GM19463 (cell line): ENCODE measurements around the gene CCDC82.

Experiments
- ATAC-seq: cut with Tn5 transposase; IDR thresholded peaks from one replicate; pipeline ENCODE4 v1.9.1; 2021; ENCODE audit warnings: mild to moderate bottlenecking, moderate library complexity; ENCODE audit not compliant: unreplicated experiment

CCDC82 gene

GRCh38 chr11:96365493-96365892 is 24.2 kb downstream of the CCDC82 start:
- no peak for ATAC-seq

DNA sequence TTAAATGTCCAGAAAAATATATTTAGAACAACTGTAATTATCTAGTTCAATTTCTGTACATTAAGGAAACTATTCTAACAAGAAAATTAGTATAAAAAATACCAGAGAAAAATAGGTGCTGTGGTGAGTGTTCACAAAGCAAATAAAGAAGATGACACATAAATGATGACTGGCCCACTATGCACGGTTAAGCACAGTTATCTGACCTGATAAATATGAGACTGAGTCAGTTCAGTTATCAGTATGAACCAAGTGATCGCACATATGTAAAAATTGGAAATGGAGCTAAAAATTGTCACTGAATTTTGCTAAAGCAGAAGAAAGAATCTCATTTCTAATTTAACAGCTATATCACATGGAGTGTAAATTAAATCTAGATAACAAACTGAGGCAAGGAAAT is 27.9 kb downstream of the CCDC82 start:
- ATAC-seq, result no peak

DNA sequence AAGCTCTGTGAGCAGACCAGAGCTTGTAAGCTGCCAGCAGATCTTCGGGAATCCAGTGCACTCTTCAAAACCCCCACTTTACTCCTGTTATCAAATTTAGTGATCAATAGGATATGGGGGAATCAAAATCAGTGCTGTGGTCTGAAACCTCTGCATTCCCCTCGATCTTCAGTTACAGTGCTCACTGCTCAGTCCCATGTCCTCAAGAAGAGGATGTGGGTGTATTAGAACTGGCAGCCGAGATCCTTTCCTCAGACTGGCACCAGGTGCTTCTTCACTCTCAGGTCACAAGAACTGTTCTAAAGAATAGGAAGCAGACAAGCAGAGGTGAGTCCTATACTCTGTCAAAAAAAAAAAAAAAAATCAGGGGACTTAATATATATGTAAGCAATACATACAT is 31.4 kb downstream of the CCDC82 start:
- ATAC-seq, result no peak

DNA sequence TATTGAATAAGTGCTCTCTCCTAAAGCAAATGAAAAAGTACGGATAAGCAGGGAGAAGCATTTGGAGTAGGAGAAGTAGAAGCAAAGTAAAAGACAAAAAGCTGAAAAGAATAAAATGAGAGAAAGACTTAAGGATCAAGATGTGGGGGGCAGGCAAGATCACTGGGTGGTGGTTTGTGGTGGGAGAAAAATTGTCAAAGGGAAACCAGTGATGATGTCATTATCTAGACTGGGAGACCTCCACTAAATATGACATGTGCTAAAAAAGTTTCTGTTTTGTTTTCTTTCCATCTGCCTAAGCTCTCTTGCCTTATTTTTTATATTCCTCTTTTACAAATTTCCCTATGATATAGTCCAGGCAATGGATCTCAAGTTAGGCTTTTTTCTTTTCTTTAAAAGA is 31.9 kb downstream of the CCDC82 start:
- ATAC-seq, result peak; percentile 76

- no peak for ATAC-seq
Measured at GRCh38 chr11:96356848-96357247, 32.9 kb downstream of the CCDC82 start.

GRCh38 chr11:96342961-96343711 is 46.6 kb downstream of the CCDC82 start, which contains the start of gene MAML2:
Gene MAML2, minus strand, starts transcription at chr11:96343195. Its CDS starts 1,300 bp downstream, at chr11:96341895.
- peak; percentile 69 for ATAC-seq

DNA sequence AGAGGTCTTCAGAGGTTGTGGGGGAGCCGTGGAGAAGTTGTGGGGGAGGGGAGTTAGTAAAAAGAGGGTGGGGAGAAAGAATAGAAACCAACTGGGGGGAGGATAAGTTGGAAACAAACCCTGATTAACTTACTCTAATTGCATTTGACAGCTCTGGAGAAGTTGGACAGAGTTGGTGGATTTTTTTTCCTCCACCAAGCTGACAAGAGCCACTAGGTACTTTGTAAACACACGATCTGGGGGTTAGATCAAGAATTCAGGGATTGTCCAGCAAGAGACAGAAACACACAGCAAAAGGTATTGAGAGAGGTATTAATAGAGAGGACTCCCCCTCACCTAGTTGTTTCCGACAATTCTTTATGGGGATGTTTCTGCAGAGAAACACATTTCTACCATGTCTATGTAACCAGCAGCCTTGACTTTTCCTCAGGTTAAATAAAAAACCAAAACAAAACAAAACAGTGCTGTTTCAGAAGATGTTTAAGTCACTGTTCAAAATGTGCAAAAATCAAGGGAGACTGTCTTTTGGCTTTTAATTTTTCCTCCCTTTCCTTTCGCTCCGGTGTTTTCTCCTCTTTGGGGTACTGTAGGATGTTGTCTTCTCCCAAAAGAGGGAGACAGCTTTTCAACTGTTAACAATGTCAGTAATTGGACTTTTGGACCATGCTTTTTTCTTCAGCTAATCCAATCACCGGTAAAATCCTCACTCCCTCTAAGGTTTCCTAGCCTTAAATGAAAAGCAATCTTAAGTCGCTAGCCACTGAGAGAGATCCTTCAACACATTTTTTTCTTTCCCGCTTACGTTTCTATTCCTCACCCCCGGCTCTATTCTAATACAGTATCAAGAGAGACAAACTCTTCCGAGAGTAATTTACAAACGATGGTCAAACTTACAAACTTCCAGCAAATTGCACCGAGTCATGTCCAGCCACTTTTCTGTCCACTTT is 47.4 kb downstream of the CCDC82 start:
- no peak for ATAC-seq

- peak; percentile 28 for ATAC-seq
Measured at GRCh38 chr11:96341211-96342013, 48.3 kb downstream of the CCDC82 start.

GRCh38 chr11:96340555-96340885 is 49.2 kb downstream of the CCDC82 start:
- ATAC-seq, result no peak

DNA sequence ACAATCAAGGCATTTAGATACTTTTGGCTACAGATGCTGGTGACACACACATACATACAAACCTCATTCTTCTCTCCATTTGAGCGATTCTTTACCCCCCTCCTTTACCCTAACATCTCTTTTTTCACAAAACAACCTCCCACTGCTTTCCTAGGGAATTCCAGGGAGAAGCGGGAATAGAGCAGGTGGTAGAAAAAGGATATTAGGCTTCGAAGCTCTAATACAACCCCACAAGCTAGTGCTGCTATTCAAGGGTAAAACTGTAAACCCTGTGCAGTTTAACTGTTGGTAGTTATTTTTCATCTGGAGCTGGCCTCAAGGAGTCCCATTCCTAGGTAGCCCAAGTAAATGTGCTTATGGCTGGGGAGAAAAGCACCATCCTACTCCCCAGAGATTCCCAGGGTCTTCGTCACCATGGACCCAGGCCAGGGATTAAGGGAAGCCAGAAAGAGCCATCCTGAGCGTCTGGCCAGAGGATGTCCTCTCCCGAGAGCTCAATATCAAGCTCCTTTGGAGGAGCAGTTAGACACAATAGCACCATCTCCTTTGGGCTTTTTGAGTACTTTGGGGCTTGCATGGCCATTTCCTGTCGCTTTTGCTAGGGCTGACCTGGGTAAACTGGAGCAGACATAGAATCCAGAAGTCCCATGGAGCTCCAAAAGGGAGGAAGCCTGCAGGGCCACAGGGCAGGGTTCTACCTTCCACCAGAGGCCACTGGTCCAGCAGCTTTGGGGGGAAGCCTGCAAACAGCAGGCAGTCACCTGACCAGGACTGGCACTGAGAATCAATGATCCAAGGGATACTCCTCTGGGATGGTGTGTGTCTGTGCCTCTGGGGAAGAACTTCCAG is 49.8 kb downstream of the CCDC82 start:
- ATAC-seq, result no peak

DNA sequence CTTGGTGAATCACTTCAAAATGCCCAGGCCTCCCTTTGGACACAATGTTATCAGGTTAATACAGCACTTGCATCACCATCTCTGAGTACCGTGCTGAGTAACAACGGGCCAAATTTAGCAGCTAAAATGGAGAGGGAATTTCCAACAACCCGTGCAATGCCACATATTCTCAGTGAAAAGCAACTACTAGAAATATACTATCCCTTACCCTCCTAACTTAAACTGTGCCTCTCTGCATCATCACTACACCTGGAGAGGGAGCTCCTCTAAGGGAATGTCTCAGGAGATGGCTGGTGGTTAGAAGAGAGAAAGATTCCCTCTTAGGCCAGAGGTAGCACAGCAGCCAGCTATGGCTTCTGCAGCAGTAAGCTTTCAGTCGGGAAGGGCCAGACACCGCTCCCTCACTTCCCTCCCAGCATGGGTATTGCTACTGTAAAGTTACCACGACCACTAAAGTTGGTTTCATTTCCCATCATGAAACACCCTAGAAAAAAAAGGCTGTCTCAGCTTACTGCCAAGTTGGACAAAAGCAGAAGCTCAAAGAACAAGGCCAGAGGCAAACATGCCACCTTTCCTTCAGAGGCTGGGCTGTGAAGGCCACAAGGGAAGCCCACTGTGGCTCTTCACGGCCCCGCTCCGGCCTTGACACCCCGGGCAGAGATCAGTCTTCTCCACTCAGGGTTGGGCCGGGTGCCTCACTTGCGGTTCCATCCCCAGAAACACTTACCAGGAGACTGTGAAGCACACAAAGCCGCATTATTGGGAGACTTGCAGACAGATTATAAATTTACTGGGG is 50.6 kb downstream of the CCDC82 start:
- peak; percentile 40 for ATAC-seq

- ATAC-seq, result peak; percentile 33
Measured at GRCh38 chr11:96337541-96338431, 51.9 kb downstream of the CCDC82 start.

DNA sequence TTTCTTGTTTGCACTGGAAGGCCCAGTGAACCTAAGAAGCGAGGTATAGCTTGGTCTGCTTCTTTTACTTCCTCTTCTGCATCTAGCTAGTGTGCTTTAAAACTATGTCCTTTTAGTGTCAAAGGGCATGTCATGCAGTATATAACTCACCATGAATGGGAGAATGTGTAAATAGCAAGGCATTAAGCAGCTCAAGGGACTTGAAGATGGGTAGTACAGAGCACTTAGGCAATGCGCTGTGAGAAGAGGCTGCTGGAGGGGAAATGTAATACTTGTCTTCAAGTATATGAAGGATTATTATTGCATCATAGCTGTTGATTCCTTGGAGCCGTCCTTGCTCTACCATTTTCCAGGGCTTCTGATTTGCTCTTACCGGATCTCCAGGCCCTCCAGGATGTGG is 54.3 kb downstream of the CCDC82 start:
- no peak for ATAC-seq

DNA sequence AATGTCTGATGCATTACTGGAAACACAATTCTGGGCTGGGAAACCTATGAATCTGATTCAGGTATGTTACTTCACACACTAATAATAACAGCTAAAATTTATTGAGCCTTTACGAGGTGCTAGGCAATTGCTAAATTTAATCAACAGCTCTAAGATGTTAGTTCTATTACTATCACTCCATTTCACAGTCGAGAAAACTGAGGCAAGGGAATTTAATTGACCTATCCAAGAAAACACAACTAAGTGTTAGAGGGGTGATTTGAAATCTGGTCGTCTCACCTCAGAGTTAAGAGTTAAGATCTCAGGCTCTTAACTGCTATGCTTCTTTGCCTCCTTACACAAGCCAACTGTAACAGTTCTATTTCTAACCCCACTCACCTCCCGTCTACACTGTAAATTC is 55.5 kb downstream of the CCDC82 start:
- ATAC-seq, result no peak

- no peak for ATAC-seq
Measured at GRCh38 chr11:96333191-96333719, 56.5 kb downstream of the CCDC82 start.

GRCh38 chr11:96332126-96332771 is 57.5 kb downstream of the CCDC82 start:
- no peak for ATAC-seq

GRCh38 chr11:96331699-96332116 is 58.0 kb downstream of the CCDC82 start:
- ATAC-seq, result no peak

GRCh38 chr11:96330511-96330859 is 59.2 kb downstream of the CCDC82 start:
- ATAC-seq, result no peak
